Measurements from ENCODE around the gene PTTG1IP.

The PTTG1IP gene

GRCh38 chr21:44803651-44804050 lies 69.8 kb downstream of the PTTG1IP start:
- H3K9me2 ChIP-seq (ENCODE audit: low read depth, low read length) = no peaks in the 10 kb centered on the region
- peaks cover 28% of the 10 kb centered on the region for H3K79me2 ChIP-seq (ENCODE audit: insufficient read depth, low read length)
- no peaks in the 10 kb centered on the region for H3K9me3 ChIP-seq (ENCODE audit: low read length)
- no peaks in the 10 kb centered on the region for H4K20me1 ChIP-seq (ENCODE audit: insufficient read depth, low read length)
- H3K4me1 ChIP-seq (ENCODE audit: insufficient read depth, low read length, severe bottlenecking) = peaks cover 30% of the 10 kb centered on the region
- no peak overlapping the region for H3K27ac ChIP-seq (ENCODE audit: low read depth, low read length, poor library complexity, severe bottlenecking)
- no peak overlapping the region for H3K9ac ChIP-seq (ENCODE audit: low read length)
- H3K4me2 ChIP-seq (ENCODE audit: low read length) = no peak overlapping the region
- H3K36me3 ChIP-seq (ENCODE audit: insufficient read depth, low read length) = peaks cover 61% of the 10 kb centered on the region
- H3K27me3 ChIP-seq (ENCODE audit: insufficient read depth, low read length) = no peaks in the 10 kb centered on the region
- TF ChIP-seq CTCF (IDR thresholded peaks at IDR 0.05; ENCODE audit: low read length) = no peak
- no peak for TF ChIP-seq EZH2 (IDR thresholded peaks at IDR 0.05; ENCODE audit: borderline replicate concordance, low read length)
- no peak overlapping the region for H2AFZ ChIP-seq (ENCODE audit: low read length)
- no peak overlapping the region for H3K4me3 ChIP-seq (ENCODE audit: low read depth, low read length, poor library complexity, severe bottlenecking)
- no peaks in the 10 kb centered on the region for H3F3A ChIP-seq (ENCODE audit: insufficient read depth, low read length)

- H3K9me3 ChIP-seq (ENCODE audit: low read length) = no peaks in the 10 kb centered on the region
- no peaks in the 10 kb centered on the region for H3F3A ChIP-seq (ENCODE audit: insufficient read depth, low read length)
- H3K27ac ChIP-seq (ENCODE audit: low read depth, low read length, poor library complexity, severe bottlenecking) = peak overlapping the region; percentile 31
- H3K4me3 ChIP-seq (ENCODE audit: low read depth, low read length, poor library complexity, severe bottlenecking) = peak overlapping the region; percentile 85
- peaks cover 67% of the 10 kb centered on the region for H3K36me3 ChIP-seq (ENCODE audit: insufficient read depth, low read length)
- no peaks in the 10 kb centered on the region for H4K20me1 ChIP-seq (ENCODE audit: insufficient read depth, low read length)
- H3K4me1 ChIP-seq (ENCODE audit: insufficient read depth, low read length, severe bottlenecking) = peaks cover 30% of the 10 kb centered on the region
- H3K9me2 ChIP-seq (ENCODE audit: low read depth, low read length) = no peaks in the 10 kb centered on the region
- peak overlapping the region; percentile 90 for H3K9ac ChIP-seq (ENCODE audit: low read length)
- no peaks in the 10 kb centered on the region for H3K27me3 ChIP-seq (ENCODE audit: insufficient read depth, low read length)
- peaks cover 38% of the 10 kb centered on the region for H3K79me2 ChIP-seq (ENCODE audit: insufficient read depth, low read length)
- H2AFZ ChIP-seq (ENCODE audit: low read length) = no peak overlapping the region
- TF ChIP-seq EZH2 (IDR thresholded peaks at IDR 0.05; ENCODE audit: borderline replicate concordance, low read length) (no peak), CTCF (IDR thresholded peaks at IDR 0.05; ENCODE audit: low read length) (no peak)
- H3K4me2 ChIP-seq (ENCODE audit: low read length) = peak overlapping the region; percentile 86
Observed at GRCh38 chr21:44802396-44803153, 70.9 kb downstream of the PTTG1IP start.

- H2AFZ ChIP-seq (ENCODE audit: low read length) = no peak within 1 kb of the TSS
- H4K20me1 ChIP-seq (ENCODE audit: insufficient read depth, low read length) = no peaks in the 10 kb centered on the region
- peaks cover 45% of the 10 kb centered on the region for H3K79me2 ChIP-seq (ENCODE audit: insufficient read depth, low read length)
- H3K27me3 ChIP-seq (ENCODE audit: insufficient read depth, low read length) = no peaks in the 10 kb centered on the region
- no peaks in the 10 kb centered on the region for H3K9me3 ChIP-seq (ENCODE audit: low read length)
- peaks cover 30% of the 10 kb centered on the region for H3K4me1 ChIP-seq (ENCODE audit: insufficient read depth, low read length, severe bottlenecking)
- peak within 1 kb of the TSS; percentile 90 for H3K9ac ChIP-seq (ENCODE audit: low read length)
- H3K4me3 ChIP-seq (ENCODE audit: low read depth, low read length, poor library complexity, severe bottlenecking) = peak within 1 kb of the TSS; percentile 85
- TF ChIP-seq CTCF (IDR thresholded peaks at IDR 0.05; ENCODE audit: low read length) (no peak), EZH2 (IDR thresholded peaks at IDR 0.05; ENCODE audit: borderline replicate concordance, low read length) (no peak)
- H3K36me3 ChIP-seq (ENCODE audit: insufficient read depth, low read length) = peaks cover 65% of the 10 kb centered on the region
- peak within 1 kb of the TSS; percentile 86 for H3K4me2 ChIP-seq (ENCODE audit: low read length)
- no peaks in the 10 kb centered on the region for H3F3A ChIP-seq (ENCODE audit: insufficient read depth, low read length)
- peak within 1 kb of the TSS; percentile 32 for H3K27ac ChIP-seq (ENCODE audit: low read depth, low read length, poor library complexity, severe bottlenecking)
- H3K9me2 ChIP-seq (ENCODE audit: low read depth, low read length) = no peaks in the 10 kb centered on the region
Observed at GRCh38 chr21:44801468-44802395, 71.8 kb downstream of the PTTG1IP start, which contains the start of gene UBE2G2. Gene UBE2G2, minus strand, starts transcription at chr21:44801820. Its CDS starts 72 bp downstream, at chr21:44801748.

Data from OCI-LY1 (cell line).